PC-3 (cell line): ENCODE data around the gene DLEC1.

Experiments
- EZH2 ChIP-seq: fragments of 300-600 bp; sonication (generic); IDR thresholded peaks from one replicate; pipeline ENCODE4 v1.6.1; 2017; ENCODE audit warnings: antibody characterized with exemption, mild to moderate bottlenecking, low read length; ENCODE audit not compliant: unreplicated experiment
- EZH2phosphoT487 ChIP-seq: fragments of 300-600 bp; sonication (generic); IDR thresholded peaks from 2 replicates; pipeline ENCODE4 v1.6.1; 2018; ENCODE audit warnings: mild to moderate bottlenecking, antibody characterized with exemption, low read length, borderline replicate concordance
- TF ChIP-seq, protein P1 (sequence below): fragments of 300-600 bp; sonication (generic); conservative IDR thresholded peaks from 2 replicates; pipeline ENCODE4 v1.5.1; 2017; ENCODE audit warnings: antibody characterized with exemption, low read depth, mild to moderate bottlenecking, low read length

DNA sequence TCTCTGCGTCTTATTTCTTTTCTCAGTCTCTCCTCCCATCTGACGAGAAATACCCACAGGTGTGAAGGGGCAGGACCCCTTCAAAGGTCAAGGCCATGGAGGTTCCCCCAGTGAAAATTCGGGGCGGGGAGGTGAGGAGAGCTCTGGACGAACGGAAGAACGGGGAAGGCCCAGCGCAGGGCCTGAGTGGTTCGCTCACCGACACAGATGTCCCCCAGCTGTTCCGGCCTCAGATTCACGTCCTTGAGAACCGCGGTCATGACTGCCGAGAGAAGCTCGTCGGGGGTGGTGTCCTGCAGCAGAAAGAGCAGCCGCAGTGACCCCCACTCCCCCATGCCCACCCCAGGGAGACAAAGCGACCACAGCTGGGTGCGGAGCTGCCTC is 97.4 kb downstream of the DLEC1 start:
- TF ChIP-seq, protein P1, sequence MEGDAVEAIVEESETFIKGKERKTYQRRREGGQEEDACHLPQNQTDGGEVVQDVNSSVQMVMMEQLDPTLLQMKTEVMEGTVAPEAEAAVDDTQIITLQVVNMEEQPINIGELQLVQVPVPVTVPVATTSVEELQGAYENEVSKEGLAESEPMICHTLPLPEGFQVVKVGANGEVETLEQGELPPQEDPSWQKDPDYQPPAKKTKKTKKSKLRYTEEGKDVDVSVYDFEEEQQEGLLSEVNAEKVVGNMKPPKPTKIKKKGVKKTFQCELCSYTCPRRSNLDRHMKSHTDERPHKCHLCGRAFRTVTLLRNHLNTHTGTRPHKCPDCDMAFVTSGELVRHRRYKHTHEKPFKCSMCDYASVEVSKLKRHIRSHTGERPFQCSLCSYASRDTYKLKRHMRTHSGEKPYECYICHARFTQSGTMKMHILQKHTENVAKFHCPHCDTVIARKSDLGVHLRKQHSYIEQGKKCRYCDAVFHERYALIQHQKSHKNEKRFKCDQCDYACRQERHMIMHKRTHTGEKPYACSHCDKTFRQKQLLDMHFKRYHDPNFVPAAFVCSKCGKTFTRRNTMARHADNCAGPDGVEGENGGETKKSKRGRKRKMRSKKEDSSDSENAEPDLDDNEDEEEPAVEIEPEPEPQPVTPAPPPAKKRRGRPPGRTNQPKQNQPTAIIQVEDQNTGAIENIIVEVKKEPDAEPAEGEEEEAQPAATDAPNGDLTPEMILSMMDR = no peak
- TF ChIP-seq EZH2 (no peak), EZH2phosphoT487 (no peak)
